Uterus (tissue), 2 donors: ENCODE data around the gene GRWD1.

ENCODE experiments used
- CTCF ChIP-seq, 4 experiments: fragments of 200-600 bp in 2 of 4; fragments of 450-650 bp in 2 of 4; sonication (generic) in 2 of 4; IDR thresholded peaks; one replicate each; pipeline ENCODE4 v1.5.1; 2016 to 2019; ENCODE audit warnings: antibody characterized with exemption in 4 of 4, mild to moderate bottlenecking in 2 of 4, moderate library complexity in 1 of 4
- POLR2A ChIP-seq, 2 donors: fragments of 450-650 bp; IDR thresholded peaks; one replicate each; pipeline ENCODE4 v1.6.1; 2016; ENCODE audit warnings: antibody characterized with exemption in 2 of 2, mild to moderate bottlenecking in 1 of 2, moderate library complexity in 1 of 2

GRCh38 chr19:48465215-48465614 lies 19.4 kb downstream of the GRWD1 start:
- TF ChIP-seq CTCF (IDR thresholded peaks at IDR 0.05) (no peak), POLR2A (IDR thresholded peaks at IDR 0.05) (no peak)
